HEK293 (cell line): ENCODE results near the gene SH3BP2.
"Not testable (repeated sequence)": the region's sequence is repeated elsewhere in the genome, so short reads cannot be mapped to it uniquely, and the experiment has no call there.

Experiments
- CTCF ChIA-PET: fragments of 350-600 bp; formaldehyde crosslinking; extraction: SDS; loops from one replicate; lab custom pipeline; 2021; ENCODE audit warnings: antibody characterized with exemption; lab: Yijun Ruan, JAX
- POLR2A ChIA-PET: fragments of 300-600 bp; formaldehyde crosslinking; extraction: SDS; loops from one replicate; lab custom pipeline; 2020; ENCODE audit warnings: antibody characterized with exemption, inconsistent platforms; lab: Yijun Ruan, JAX
- H3K27ac ChIP-seq: fragments of 200-500 bp; sonication (Bioruptor generic); 2 replicates; pipeline ENCODE4 v1.5.1; 2014; ENCODE audit warnings: low read depth, low read length, control low read depth, inconsistent platforms; ENCODE audit errors: extremely low read depth
- H3K36me3 ChIP-seq, 2 experiments: fragments of 200-500 bp in 1 of 2; sonication (Bioruptor generic) in 1 of 2; 1 replicate in 1 of 2; 2 replicates in 1 of 2; pipeline ENCODE4 v1.5.1; 2014 to 2017; ENCODE audit warnings: inconsistent platforms in 2 of 2, low read length in 2 of 2; ENCODE audit not compliant: control insufficient read depth in 2 of 2, insufficient read depth in 1 of 2
- H3K4me1 ChIP-seq: fragments of 200-500 bp; sonication (Bioruptor generic); 2 replicates; pipeline ENCODE4 v1.5.1; 2014; ENCODE audit warnings: mild to moderate bottlenecking, low read length, inconsistent platforms; ENCODE audit not compliant: control insufficient read depth, insufficient read depth
- H3K4me3 ChIP-seq: 2 replicates; pipeline ENCODE4 v1.5.1; 2011; ENCODE audit warnings: low read depth, mild to moderate bottlenecking, control low read depth, low read length, moderate library complexity
- H3K9me3 ChIP-seq: fragments of 200-500 bp; sonication (Bioruptor generic); 2 replicates; pipeline ENCODE4 v1.5.1; 2014; ENCODE audit warnings: low read depth, low read length, inconsistent platforms; ENCODE audit not compliant: control insufficient read depth, insufficient read depth
- FEZF1 ChIP-seq: fragments of 450-650 bp; formaldehyde crosslinking; IDR thresholded peaks from 2 replicates; pipeline ENCODE4 v1.5.1; 2016; ENCODE audit warnings: missing biosample characterization, missing genetic modification characterization
- GLIS1 ChIP-seq: fragments of 450-650 bp; formaldehyde crosslinking; IDR thresholded peaks from 2 replicates; pipeline ENCODE4 v1.5.1; 2016; ENCODE audit warnings: missing biosample characterization, missing genetic modification characterization
- HOXC10 ChIP-seq: sonication (generic); formaldehyde crosslinking; IDR thresholded peaks from 2 replicates; pipeline ENCODE4 v1.8.1; 2023; ENCODE audit warnings: mild to moderate bottlenecking, missing genetic modification reagents
- REST ChIP-seq: fragments of 450-650 bp; formaldehyde crosslinking; IDR thresholded peaks from 2 replicates; pipeline ENCODE4 v1.5.1; 2016; ENCODE audit warnings: missing biosample characterization, missing genetic modification characterization
- SALL2 ChIP-seq: fragments of 450-650 bp; formaldehyde crosslinking; IDR thresholded peaks from 2 replicates; pipeline ENCODE4 v1.5.0; 2017; ENCODE audit warnings: missing biosample characterization, mild to moderate bottlenecking, missing genetic modification characterization, borderline replicate concordance
- ZBTB17 ChIP-seq: fragments of 450-650 bp; formaldehyde crosslinking; IDR thresholded peaks from 2 replicates; pipeline ENCODE4 v1.5.1; 2016; ENCODE audit warnings: missing biosample characterization, missing genetic modification characterization
- ZBTB48 ChIP-seq: fragments of 450-650 bp; formaldehyde crosslinking; IDR thresholded peaks from 2 replicates; pipeline ENCODE4 v1.5.1; 2016; ENCODE audit warnings: missing biosample characterization, missing genetic modification characterization
- ZFP37 ChIP-seq: fragments of 450-650 bp; formaldehyde crosslinking; IDR thresholded peaks from 2 replicates; pipeline ENCODE4 v1.5.1; 2016; ENCODE audit warnings: missing biosample characterization, missing genetic modification characterization
- ZNF16 ChIP-seq: fragments of 450-650 bp; formaldehyde crosslinking; IDR thresholded peaks from 2 replicates; pipeline ENCODE4 v1.5.1; 2016; ENCODE audit warnings: low read depth, missing biosample characterization, missing genetic modification characterization
- ZNF184 ChIP-seq: fragments of 450-650 bp; IDR thresholded peaks from 2 replicates; pipeline ENCODE4 v1.5.1; 2018; ENCODE audit warnings: missing biosample characterization, mild to moderate bottlenecking, missing genetic modification characterization
- ZNF449 ChIP-seq: fragments of 450-650 bp; formaldehyde crosslinking; IDR thresholded peaks from 2 replicates; pipeline ENCODE4 v1.5.1; 2017; ENCODE audit warnings: missing biosample characterization, mild to moderate bottlenecking, missing genetic modification characterization, moderate library complexity
- ZNF521 ChIP-seq: fragments of 450-650 bp; formaldehyde crosslinking; IDR thresholded peaks from 2 replicates; pipeline ENCODE4 v1.5.1; 2017; ENCODE audit warnings: missing biosample characterization, mild to moderate bottlenecking, missing genetic modification characterization
- ZNF529 ChIP-seq: fragments of 450-650 bp; formaldehyde crosslinking; IDR thresholded peaks from 2 replicates; pipeline ENCODE4 v1.5.1; 2017; ENCODE audit warnings: missing genetic modification characterization, missing biosample characterization; ENCODE audit not compliant: insufficient replicate concordance
- ZNF626 ChIP-seq: fragments of 450-650 bp; sonication (Bioruptor Pico); formaldehyde crosslinking; IDR thresholded peaks from 2 replicates; pipeline ENCODE4 v1.5.1; 2018; ENCODE audit warnings: missing biosample characterization, missing genetic modification characterization, inconsistent platforms
- ZNF654 ChIP-seq: fragments of 450-650 bp; formaldehyde crosslinking; IDR thresholded peaks from 2 replicates; pipeline ENCODE4 v1.5.1; 2016; ENCODE audit warnings: low read depth, missing biosample characterization, missing genetic modification characterization
- ZNF701 ChIP-seq: fragments of 450-650 bp; formaldehyde crosslinking; IDR thresholded peaks from 2 replicates; pipeline ENCODE4 v1.5.1; 2016; ENCODE audit warnings: missing biosample characterization, missing genetic modification characterization
- ZNF76 ChIP-seq: fragments of 450-650 bp; formaldehyde crosslinking; IDR thresholded peaks from 2 replicates; pipeline ENCODE4; 2016; ENCODE audit warnings: low read depth, missing biosample characterization, missing genetic modification characterization, borderline replicate concordance
- ZSCAN4 ChIP-seq: fragments of 450-650 bp; formaldehyde crosslinking; IDR thresholded peaks from 2 replicates; pipeline ENCODE4 v1.5.1; 2017; ENCODE audit warnings: missing biosample characterization, missing genetic modification characterization
- TF ChIP-seq, protein P1 (sequence below): fragments of 450-650 bp; formaldehyde crosslinking; IDR thresholded peaks from 2 replicates; pipeline ENCODE4 v1.5.0; 2017; ENCODE audit warnings: missing biosample characterization, missing genetic modification characterization, borderline replicate concordance

SH3BP2 gene

GRCh38 chr4:2771264-2771663 is 21.6 kb upstream of the SH3BP2 start:
- no peaks in the 10 kb centered on the region for H3K36me3 ChIP-seq
- TF ChIP-seq, protein P1, sequence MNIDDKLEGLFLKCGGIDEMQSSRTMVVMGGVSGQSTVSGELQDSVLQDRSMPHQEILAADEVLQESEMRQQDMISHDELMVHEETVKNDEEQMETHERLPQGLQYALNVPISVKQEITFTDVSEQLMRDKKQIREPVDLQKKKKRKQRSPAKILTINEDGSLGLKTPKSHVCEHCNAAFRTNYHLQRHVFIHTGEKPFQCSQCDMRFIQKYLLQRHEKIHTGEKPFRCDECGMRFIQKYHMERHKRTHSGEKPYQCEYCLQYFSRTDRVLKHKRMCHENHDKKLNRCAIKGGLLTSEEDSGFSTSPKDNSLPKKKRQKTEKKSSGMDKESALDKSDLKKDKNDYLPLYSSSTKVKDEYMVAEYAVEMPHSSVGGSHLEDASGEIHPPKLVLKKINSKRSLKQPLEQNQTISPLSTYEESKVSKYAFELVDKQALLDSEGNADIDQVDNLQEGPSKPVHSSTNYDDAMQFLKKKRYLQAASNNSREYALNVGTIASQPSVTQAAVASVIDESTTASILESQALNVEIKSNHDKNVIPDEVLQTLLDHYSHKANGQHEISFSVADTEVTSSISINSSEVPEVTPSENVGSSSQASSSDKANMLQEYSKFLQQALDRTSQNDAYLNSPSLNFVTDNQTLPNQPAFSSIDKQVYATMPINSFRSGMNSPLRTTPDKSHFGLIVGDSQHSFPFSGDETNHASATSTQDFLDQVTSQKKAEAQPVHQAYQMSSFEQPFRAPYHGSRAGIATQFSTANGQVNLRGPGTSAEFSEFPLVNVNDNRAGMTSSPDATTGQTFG: no peak
- TF ChIP-seq ZSCAN4 (tag by site-specific recombination) (no peak), ZNF521 (tag by site-specific recombination) (no peak)
- H3K27ac ChIP-seq: no peak overlapping the region
- ChIA-PET POLR2A (interaction anchor here (0.6 kb wide), 1 partner anchor 1062 kb away, joined by 5 read pairs; no protein-coding TSS in a partner anchor), CTCF (no interaction called here)
- no peaks in the 10 kb centered on the region for H3K9me3 ChIP-seq
- no peaks in the 10 kb centered on the region for H3K4me1 ChIP-seq
- no peak overlapping the region for H3K4me3 ChIP-seq

- POLR2A ChIA-PET, H3K9me3 ChIP-seq, H3K4me3 ChIP-seq, H3K27ac ChIP-seq, H3K4me1 ChIP-seq, H3K36me3 ChIP-seq: not testable (repeated sequence)
- CTCF ChIA-PET: interaction anchor here (0.7 kb wide), 1 partner anchor 561 kb away, joined by 3 read pairs; no protein-coding TSS in a partner anchor
Measured at GRCh38 chr4:2780643-2781042, 12.2 kb upstream of the SH3BP2 start.

DNA sequence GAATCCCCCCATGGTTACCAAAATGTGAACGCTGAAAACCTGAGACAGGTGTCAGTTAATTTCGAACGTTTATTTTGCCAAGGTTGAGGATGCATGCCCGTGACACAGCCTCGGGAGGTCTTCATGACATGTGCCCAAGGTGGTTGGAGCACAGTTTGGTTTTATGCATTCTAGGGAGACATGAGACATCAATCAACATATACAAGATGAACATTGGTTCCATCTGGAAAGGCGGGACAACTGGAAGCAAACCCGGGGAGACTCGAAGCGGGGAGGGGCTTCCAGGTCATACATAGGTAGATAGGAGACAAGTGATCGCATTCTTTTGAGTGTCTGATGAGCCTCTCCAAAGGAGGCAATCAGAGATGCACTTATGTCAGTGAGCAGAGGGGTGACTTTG is 11.0 kb upstream of the SH3BP2 start:
- ChIA-PET POLR2A (no interaction called here), CTCF (interaction anchor here (0.8 kb wide), 1 partner anchor 18 kb away, joined by 3 read pairs; no protein-coding TSS in a partner anchor)
- Histone ChIP-seq H3K36me3 (no peaks in the 10 kb centered on the region), H3K4me3 (no peak overlapping the region), H3K27ac (no peak overlapping the region), H3K9me3 (no peaks in the 10 kb centered on the region), H3K4me1 (no peaks in the 10 kb centered on the region)
- TF ChIP-seq ZNF529 (tag by site-specific recombination): no peak
- TF ChIP-seq ZBTB48 (tag by site-specific recombination): no peak
- TF ChIP-seq FEZF1 (tag by site-specific recombination): no peak
- TF ChIP-seq GLIS1 (tag by site-specific recombination): no peak
- no peak for TF ChIP-seq ZFP37 (tag by site-specific recombination)
- no peak for TF ChIP-seq ZNF16
- no peak for TF ChIP-seq ZSCAN4 (tag by site-specific recombination)
- no peak for TF ChIP-seq ZBTB17 (tag by site-specific recombination)
- TF ChIP-seq ZNF76 (tag by site-specific recombination): no peak
- TF ChIP-seq ZNF654: no peak
- no peak for TF ChIP-seq ZNF184 (tag by site-specific recombination)
- TF ChIP-seq REST (tag by site-specific recombination): no peak
- TF ChIP-seq SALL2 (tag by site-specific recombination): no peak
- TF ChIP-seq ZNF701: no peak
- no peak for TF ChIP-seq ZNF449
- no peak for TF ChIP-seq ZNF626 (tag by site-specific recombination)
- TF ChIP-seq HOXC10: no peak
